GM20000 (cell line): ENCODE measurements around the gene PTGIR.

ENCODE experiments used
- DNase-seq: peaks from one replicate; pipeline ENCODE4 v3.0.0; 2012; ENCODE audit warnings: low spot score
- TF ChIP-seq, protein P1 (sequence below): IDR thresholded peaks from 2 replicates; pipeline ENCODE4 v1.5.1; 2012; ENCODE audit warnings: mild to moderate bottlenecking, control low read depth; ENCODE audit errors: extremely low read depth, missing control alignments

Gene PTGIR

GRCh38 chr19:46614114-46614722, 10.7 kb downstream of the PTGIR start:
- TF ChIP-seq, protein P1, sequence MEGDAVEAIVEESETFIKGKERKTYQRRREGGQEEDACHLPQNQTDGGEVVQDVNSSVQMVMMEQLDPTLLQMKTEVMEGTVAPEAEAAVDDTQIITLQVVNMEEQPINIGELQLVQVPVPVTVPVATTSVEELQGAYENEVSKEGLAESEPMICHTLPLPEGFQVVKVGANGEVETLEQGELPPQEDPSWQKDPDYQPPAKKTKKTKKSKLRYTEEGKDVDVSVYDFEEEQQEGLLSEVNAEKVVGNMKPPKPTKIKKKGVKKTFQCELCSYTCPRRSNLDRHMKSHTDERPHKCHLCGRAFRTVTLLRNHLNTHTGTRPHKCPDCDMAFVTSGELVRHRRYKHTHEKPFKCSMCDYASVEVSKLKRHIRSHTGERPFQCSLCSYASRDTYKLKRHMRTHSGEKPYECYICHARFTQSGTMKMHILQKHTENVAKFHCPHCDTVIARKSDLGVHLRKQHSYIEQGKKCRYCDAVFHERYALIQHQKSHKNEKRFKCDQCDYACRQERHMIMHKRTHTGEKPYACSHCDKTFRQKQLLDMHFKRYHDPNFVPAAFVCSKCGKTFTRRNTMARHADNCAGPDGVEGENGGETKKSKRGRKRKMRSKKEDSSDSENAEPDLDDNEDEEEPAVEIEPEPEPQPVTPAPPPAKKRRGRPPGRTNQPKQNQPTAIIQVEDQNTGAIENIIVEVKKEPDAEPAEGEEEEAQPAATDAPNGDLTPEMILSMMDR: peak; percentile 51
- DNase-seq: peak; percentile 77

DNA sequence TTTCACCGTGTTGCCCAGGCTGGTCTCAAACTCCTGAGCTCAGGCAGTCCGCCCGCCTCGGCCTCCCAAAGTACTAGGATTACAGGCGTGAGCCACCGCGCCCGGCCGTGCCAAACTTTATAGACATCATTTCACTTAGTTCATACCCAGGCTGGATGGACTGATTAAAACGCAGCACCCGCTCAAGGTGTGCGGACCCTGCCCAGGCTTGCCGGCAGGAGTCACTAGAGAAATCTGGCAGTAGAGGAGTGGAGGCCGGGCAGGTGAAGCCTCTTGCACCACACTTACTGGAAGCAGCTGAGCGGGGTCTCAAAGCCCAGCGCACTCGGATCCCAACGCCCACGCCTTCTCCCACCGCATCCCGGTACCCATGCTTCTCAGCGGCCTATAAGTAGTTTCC, 11.4 kb downstream of the PTGIR start:
- no peak for DNase-seq
- TF ChIP-seq, protein P1: no peak

DNA sequence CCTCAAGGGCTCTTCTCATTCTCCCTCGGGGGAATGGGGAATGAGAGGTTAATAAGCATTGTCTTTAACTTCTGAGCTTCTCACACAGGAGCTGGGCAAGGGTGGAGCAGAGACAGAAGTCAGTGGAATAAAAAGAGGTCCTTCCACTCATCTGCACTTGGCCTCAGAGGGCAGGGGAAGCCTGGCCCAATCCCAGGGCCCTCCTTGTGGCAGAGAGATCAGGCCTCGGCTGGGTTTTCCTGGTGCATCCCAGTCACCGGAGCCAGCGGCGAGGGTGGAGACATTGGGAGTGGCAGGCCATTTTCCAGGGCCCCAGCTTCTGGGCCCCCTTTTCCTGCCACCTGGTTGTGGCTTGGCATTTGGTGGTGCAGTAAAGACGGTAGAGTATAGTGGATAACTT, 13.1 kb downstream of the PTGIR start:
- TF ChIP-seq, protein P1: no peak

GRCh38 chr19:46610851-46611770, 13.8 kb downstream of the PTGIR start:
- peak; percentile 4 for DNase-seq
- TF ChIP-seq, protein P1: no peak

More for the DNA sequence above, 13.1 kb downstream of the PTGIR start:
- DNase-seq: no peak

DNA sequence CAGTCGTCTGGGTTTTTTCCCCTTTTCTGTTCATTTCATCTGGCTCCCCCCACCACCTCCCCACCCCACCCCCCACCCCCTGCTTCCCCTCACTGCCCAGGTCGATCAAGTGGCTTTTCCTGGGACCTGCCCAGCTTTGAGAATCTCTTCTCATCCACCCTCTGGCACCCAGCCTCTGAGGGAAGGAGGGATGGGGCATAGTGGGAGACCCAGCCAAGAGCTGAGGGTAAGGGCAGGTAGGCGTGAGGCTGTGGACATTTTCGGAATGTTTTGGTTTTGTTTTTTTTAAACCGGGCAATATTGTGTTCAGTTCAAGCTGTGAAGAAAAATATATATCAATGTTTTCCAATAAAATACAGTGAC, 14.5 kb downstream of the PTGIR start:
- TF ChIP-seq, protein P1: no peak
- no peak for DNase-seq

GRCh38 chr19:46609511-46610412, 15.1 kb downstream of the PTGIR start:
- DNase-seq: no peak
- TF ChIP-seq, protein P1: no peak
